GM21423 (cell line): ENCODE measurements around the gene SLX4.

Experiments used
- ATAC-seq: cut with Tn5 transposase; IDR thresholded peaks from one replicate; pipeline ENCODE4 v1.9.1; 2021; ENCODE audit warnings: mild to moderate bottlenecking, moderate library complexity; ENCODE audit not compliant: unreplicated experiment

SLX4 gene

DNA sequence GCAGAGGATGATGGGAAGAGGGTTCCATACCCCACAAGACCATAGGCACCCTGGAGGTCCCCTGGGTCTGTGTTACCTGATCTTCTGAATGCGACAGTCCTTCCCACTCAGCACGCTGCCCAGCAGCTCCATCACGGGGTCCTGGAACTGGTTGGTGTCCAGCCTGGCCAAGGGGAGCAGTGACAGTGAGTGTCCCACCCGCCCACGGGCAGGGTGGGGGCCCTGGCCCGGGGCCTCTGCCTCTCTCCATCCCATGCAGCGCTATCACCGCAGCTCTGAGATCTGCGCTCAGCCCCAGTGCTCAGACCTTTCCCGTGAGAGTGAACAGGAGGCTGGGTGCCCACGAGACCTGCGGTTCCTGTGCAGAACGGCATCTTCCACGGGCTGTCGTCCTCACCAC, 49.8 kb downstream of the SLX4 start:
- ATAC-seq = no peak

DNA sequence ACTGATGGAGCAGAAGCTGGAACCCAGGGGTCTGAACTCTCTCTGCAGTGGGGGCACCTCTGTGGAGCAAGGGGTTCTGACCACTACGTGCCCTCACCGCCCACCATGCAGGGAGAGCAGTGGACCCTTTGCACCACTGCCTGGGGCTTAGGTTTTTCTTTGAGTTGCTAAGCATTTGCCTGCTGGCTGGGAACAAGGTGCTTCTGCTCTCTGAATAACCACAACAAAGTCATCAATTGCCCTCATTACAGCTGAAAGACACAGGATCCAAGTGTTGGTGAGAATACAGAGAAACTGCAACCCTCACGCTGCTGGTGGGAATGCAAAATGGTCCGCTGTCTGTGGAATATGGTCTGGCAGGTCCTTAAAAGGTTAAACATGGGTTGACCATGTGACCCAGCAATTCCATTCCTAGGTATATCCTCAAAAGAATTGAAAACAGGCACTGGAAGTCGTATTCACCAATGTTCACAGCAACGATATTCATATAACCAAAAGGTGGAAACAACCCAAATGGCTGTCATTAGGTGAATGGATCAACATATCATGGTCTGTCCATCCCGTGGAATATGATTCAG, 57.0 kb downstream of the SLX4 start:
- no peak for ATAC-seq

DNA sequence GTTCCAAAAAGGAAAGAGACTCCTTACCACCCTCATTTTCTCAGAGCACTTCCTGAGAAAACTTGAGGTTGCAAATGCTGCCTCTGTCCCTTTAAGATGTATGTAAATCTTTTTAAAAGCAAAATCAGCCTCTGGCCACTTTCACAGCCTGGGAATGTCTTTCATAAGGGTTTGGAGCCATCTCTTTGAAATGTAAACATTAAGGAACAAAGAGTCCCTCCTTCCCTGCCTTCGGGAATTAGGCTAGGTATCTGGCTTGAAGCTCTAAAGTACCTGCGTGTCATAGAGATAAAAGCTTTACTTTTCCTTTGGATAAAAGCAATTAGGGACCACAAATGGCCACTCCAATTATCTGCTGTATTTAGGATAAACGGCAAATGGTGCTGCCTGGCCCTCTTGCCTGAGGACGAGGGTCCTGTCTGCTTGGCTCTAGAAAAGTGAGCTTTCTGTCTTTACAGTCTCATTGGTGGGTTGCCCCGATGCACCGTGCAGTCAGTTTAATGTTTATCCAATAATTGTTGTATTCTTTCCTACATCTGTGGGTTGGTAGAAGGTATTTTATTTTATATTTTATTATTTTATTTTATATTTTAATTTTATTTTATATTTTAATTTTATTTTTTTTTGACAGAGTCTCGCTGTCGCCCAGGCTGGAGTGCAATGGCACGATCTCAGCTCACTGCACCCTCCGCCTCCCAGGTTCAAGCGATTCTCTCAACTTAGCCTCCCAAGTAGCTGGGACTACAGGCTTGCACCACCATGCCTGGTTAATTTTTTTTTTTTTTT, 58.1 kb downstream of the SLX4 start:
- no peak for ATAC-seq

DNA sequence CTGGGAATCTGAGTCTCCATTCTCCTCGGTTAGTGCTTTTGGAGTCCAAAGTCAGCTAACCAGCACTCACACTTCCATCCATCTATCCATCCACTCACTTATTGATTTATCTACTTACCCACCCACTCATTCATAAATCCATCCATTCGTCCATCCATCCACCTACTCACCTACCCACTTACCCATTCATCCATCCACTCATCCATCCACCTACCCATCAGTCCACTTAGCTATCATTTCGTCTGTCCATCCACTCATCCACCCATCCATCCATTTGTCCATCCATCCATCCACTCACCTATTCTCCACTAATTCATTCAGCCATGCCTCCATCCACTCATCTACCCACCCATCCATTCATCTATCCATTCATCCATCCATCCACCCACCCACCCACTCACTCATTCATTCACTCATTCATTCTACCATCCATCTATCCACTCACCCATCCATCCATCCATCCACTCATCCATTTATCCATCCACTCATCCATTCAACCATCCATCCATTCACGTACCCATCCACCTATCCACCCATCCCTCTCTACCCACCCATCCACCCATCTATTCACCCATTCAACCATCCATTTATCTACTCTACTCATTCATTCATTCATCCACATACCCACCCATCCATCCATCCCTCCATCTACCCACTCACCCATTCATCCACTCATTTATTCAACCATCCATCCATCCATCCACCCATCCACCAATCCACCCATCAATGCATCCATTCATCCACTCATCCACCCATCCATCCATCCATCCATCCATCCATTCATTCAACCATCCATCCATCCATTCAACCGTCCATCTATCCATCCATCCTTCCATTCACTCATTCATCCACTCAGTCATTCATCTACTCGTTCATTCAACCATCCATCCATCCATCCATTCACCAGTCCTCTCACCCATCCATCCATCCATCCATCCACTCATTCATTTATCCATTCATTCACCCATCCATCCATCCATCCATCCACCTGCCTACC, 60.3 kb downstream of the SLX4 start:
- no peak for ATAC-seq

DNA sequence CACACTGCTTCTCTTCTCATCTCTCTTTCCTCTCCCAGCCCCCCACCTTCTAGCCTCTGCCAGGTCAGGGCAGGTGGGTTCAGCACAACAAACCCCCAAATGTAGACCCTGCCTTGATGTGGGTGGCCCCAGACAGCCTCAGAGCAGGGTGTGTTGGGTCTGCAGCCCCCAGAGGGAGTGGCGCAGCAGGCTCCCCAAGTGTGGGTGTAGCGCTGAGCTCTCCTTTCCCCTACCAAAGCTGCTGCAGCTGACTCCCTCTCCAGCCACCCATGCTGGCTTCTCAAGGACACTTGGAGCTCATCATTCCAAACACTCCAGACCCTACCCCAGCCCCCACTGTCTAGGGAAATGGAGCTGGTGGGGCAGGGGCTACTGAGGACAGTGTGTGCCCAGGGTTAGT, 61.5 kb downstream of the SLX4 start:
- ATAC-seq = no peak

DNA sequence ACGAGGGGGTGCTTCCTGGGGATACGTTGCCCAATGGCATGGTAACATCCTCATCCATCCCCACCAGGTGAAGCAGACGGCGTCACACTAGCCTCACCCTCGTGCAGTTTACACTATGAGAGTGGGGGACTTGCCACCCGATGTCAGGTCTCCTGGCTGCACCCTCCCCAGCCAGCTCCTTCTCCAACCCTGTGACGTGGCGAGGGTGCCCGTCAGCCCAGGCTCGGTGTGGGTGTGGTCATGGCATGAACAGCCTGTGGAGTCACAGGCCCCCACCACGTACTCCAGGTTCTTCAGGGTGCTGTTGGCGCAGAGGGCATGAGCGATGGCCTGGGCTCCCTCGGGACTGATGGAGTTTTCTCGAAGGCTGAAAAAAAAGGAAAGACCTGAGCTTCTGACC, 62.5 kb downstream of the SLX4 start:
- ATAC-seq = no peak

DNA sequence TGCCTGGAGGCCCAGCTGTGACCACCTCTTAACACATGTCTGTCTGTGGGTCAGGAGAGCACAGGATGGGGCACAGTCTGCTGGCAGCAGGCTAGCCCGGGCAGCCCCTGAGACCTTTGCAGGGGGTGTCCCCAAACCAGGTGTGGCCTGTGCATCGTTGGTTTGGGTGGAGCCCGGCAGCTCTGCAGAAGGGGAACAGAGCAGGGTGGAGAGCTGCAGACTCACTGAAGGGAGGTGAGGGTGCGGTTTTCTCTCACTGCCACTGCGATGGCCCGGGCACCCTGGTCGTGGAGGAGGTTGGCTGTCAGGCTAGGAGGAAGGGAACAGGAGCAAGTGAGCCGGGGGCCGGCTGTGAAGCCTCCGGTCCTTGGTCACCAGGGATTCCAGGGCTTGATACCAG, 63.0 kb downstream of the SLX4 start:
- no peak for ATAC-seq

- no peak for ATAC-seq
Observed at GRCh38 chr16:3546986-3547682, 64.3 kb downstream of the SLX4 start.

DNA sequence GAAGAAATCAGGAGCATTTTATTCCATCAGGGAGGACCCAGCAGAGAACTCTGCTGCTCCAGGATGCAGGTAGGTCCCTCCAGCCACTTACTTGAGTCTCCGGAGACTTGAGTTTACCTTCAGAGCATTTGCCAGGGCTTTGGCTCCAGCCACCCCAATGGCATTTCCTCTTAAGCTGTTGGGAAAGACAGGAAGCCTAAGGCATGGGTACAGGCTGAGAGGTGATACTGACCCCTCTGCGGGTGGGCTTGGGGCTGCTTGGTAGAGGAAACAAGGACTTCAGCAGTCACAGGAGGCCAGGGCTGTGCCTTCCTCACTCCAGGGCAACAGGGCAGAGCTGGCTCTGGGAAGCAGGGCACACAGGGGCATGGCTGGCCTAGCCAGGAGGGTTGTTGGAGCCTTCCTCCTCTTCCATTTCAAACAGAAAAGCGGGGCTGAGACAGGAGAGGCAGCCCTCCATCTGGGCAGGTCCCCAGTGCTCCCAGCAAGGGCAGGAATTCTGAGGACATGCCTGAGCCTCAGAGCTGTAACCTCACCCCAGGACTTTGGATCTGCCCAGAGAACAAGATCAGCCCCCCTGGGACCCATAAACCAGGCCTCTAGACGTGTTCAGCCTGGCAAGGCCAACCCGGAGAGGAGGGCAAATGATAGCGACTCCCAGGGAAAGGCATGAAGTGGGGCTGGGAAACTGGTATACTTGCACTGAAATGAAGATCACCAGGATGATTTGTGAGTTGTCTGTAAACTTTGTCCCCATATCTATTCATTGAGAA, 68.6 kb downstream of the SLX4 start:
- no peak for ATAC-seq

- no peak for ATAC-seq
Observed at GRCh38 chr16:3541527-3542155, 69.8 kb downstream of the SLX4 start.

DNA sequence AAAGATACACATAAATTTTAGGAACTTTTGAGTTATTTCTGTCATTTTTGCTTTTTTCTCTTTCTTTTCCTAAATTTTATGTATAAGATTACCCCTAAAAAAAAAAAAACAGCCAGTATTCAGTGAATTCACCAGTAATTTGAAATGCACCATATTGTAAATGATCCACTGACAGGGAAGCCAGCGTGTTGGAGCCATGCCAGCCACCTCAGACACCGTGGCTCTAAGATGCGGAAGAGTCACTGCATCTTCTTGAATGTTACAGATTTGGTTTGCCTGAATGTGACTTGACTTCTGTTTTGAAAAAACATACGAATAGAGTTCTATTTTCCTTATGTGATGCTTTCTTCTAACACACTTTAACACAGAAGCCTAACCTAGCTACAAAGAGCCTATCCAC, 73.2 kb downstream of the SLX4 start:
- no peak for ATAC-seq

DNA sequence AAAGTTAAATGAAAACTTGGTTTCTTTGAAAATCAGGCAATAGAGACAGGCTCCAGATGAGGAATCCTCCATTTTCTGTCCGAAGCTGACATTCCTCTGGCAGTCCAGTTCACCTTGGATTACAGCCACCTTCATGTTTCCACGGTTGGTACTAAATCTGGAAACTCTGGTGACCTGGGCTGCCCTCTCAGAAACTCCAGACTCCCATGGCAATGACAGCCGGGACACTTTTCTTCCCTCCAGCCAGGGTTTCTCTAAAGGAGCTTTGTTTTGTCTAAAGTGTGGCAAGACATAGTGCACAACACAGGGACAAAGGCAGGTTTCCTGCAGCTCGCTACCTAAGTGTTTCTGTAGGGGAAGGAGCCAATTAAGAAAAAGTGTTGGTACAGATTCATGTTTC, 74.6 kb downstream of the SLX4 start:
- ATAC-seq = no peak

GRCh38 chr16:3536271-3536731, 75.1 kb downstream of the SLX4 start:
- no peak for ATAC-seq

DNA sequence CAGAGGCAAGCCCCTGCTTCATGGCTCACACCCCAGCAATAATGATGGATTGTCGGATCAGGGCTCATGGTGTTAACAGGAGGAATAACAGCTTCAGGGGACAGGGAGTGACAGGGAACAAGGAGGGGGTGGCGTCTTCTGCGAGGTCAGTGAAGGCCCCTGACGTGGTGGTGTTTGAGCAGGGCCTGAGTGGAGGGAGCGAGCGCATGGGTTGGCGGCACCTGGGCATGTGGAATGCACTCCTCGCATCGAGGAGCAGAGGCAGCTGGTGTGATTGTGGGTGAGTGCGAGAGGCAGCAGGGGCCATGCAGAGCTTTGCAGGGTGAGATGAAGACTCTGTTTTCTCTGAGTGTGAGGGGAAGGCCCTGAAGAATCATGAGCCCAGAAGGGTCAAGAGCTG, 77.3 kb downstream of the SLX4 start:
- ATAC-seq = no peak

- no peak for ATAC-seq
Observed at GRCh38 chr16:3532741-3533140, 78.7 kb downstream of the SLX4 start.
